Lower leg skin (tissue), 4 donors: ENCODE results near the gene TCF7L1. TPM values are rescaled to one million over a fixed set of nuclear protein-coding genes. Genes with fewer than 3 reads are reported as not detected.
A peak's percentile ranks its signal among the peaks of the same experiment; 100 is the strongest.

Experiments used
- DNase-seq, 2 donors: peaks; one replicate each; pipeline ENCODE4 v3.0.0-alpha.2; 2019; ENCODE audit warnings: low spot score in 2 of 2
- H3K4me3 ChIP-seq: fragments of 200-600 bp; sonication (generic); 2 replicates; pipeline ENCODE4 v1.5.1; 2017; ENCODE audit warnings: mild to moderate bottlenecking, low read depth; ENCODE audit not compliant: poor library complexity, severe bottlenecking
- POLR2A ChIP-seq, 2 donors: fragments of 450-650 bp; IDR thresholded peaks; one replicate each; pipeline ENCODE4 v1.6.1; 2016 to 2017; ENCODE audit warnings: antibody characterized with exemption in 2 of 2, mild to moderate bottlenecking in 1 of 2, moderate library complexity in 1 of 2
- WGBS, 2 donors: methylation state at CpG; one replicate each; pipeline ENCODE4 v1.1.5; 2018; 5-methylcytosine and 5-hydroxymethylcytosine counted together
- intact Hi-C: fragments of 100-400 bp; cut with DNase I; formaldehyde crosslinking; loops from one replicate; pipeline ENCODE4 v1.15.0; 2023; ENCODE audit warnings: low total_unique reads
- total RNA-seq, 4 donors: library from RNA; depleted of rRNA; stranded (reverse); fragments of >200 nt; gene quantifications; one replicate each; pipeline ENCODE4 v1.1.0, GENCODE V29; 2016
- TF ChIP-seq, protein P1 (sequence below), 3 donors: fragments of 450-650 bp; IDR thresholded peaks; one replicate each; pipeline ENCODE4 v1.5.1; 2016; ENCODE audit warnings: antibody characterized with exemption in 3 of 3, mild to moderate bottlenecking in 3 of 3, moderate library complexity in 2 of 3

Gene TCF7L1
- total RNA-seq, 4 donors from 2014 or later, result 0.67 to 4.8 (median 1.9) TPM

DNA sequence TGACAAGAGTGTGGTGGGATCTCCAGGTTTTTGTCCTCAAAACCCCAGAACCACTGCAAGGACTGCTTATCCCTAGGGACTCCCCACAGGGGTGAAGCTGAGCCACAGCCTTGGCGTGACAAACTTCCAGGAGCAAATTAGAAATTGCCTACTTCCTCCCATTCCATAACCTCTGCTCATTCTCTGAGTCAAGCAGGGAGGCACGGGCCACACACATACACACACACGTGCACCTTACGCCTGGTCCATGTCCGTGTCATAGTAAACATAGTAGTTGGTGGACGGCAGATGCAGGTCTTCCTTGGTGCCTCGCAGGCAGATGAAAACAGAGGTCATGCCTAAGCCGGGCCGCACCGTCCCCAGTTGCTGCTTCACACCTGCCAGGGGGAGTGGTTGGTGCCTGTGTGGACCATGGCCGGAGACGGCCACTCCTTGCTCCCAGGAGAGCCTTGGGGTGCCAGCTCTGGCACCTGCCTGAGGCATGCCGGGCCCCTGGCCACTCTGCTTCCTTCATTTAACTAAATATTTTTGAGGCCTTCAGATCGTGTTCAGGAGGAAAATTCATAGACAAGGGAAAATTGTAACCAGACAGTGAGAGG lies 211.3 kb downstream of the TCF7L1 start:
- DNase-seq, result no peak
- H3K4me3 ChIP-seq, result no peak overlapping the region
- intact Hi-C loops, result no loop called here
- 78 to 80% methylated on average over 11 to 14 of the region's 14 CpGs for WGBS, 2 donors
- no peak for TF ChIP-seq POLR2A (IDR thresholded peaks at IDR 0.05)
- TF ChIP-seq, protein P1, sequence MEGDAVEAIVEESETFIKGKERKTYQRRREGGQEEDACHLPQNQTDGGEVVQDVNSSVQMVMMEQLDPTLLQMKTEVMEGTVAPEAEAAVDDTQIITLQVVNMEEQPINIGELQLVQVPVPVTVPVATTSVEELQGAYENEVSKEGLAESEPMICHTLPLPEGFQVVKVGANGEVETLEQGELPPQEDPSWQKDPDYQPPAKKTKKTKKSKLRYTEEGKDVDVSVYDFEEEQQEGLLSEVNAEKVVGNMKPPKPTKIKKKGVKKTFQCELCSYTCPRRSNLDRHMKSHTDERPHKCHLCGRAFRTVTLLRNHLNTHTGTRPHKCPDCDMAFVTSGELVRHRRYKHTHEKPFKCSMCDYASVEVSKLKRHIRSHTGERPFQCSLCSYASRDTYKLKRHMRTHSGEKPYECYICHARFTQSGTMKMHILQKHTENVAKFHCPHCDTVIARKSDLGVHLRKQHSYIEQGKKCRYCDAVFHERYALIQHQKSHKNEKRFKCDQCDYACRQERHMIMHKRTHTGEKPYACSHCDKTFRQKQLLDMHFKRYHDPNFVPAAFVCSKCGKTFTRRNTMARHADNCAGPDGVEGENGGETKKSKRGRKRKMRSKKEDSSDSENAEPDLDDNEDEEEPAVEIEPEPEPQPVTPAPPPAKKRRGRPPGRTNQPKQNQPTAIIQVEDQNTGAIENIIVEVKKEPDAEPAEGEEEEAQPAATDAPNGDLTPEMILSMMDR (IDR thresholded peaks at IDR 0.05), result no peak

DNA sequence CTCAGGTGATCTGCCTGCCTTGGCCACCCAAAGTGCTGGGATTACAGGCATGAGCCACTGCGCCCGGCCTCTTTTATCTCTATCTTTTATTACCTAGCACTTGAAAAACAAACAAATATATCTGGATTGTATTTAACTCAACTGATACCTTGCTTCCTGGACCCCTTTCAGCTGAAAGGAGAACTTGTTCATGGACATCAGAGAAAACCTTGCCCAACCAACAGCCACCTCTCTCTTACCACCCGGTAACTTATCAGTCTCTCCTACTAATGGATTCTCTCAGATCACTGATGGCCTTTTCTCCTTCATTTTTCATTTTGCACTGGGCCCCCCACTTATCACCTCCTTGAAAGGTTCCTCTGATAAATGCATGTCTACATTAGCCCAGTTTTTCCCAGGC lies 214.4 kb downstream of the TCF7L1 start:
- DNase-seq, result no peak
- intact Hi-C loops, result no loop called here
- H3K4me3 ChIP-seq, result no peak overlapping the region
- WGBS, 2 donors, result 85 to 95% methylated on average over 3 of the region's 3 CpGs
- TF ChIP-seq, protein P1 (IDR thresholded peaks at IDR 0.05), result no peak
- no peak for TF ChIP-seq POLR2A (IDR thresholded peaks at IDR 0.05)

DNA sequence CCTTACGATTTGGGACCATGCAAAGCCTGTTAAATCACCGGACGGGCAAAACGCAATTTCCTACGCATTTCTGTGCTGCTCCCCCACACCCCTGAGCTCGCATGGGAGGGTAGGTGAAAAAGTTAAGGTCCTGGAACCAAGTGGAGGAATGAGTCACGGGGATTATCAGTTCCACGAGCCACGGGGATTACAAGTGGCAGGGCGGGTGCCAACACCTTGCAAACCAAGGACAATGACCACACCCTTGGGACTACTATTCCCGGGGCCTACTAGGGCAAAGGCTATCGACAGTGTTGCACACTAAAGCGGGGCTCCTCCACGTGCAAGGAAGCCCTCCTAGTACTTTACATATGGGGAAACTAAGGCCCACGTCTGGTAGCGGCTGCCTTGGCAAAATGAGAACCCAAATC lies 220.7 kb downstream of the TCF7L1 start:
- DNase-seq, result peak; percentile 57 to 91
- 4 to 11% methylated on average over 12 to 16 of the region's 16 CpGs for WGBS, 2 donors
- TF ChIP-seq, protein P1 (IDR thresholded peaks at IDR 0.05), result no peak
- TF ChIP-seq POLR2A (IDR thresholded peaks at IDR 0.05), result no peak
- H3K4me3 ChIP-seq, result peak overlapping the region; percentile 57
- intact Hi-C loops, result no loop called here

DNA sequence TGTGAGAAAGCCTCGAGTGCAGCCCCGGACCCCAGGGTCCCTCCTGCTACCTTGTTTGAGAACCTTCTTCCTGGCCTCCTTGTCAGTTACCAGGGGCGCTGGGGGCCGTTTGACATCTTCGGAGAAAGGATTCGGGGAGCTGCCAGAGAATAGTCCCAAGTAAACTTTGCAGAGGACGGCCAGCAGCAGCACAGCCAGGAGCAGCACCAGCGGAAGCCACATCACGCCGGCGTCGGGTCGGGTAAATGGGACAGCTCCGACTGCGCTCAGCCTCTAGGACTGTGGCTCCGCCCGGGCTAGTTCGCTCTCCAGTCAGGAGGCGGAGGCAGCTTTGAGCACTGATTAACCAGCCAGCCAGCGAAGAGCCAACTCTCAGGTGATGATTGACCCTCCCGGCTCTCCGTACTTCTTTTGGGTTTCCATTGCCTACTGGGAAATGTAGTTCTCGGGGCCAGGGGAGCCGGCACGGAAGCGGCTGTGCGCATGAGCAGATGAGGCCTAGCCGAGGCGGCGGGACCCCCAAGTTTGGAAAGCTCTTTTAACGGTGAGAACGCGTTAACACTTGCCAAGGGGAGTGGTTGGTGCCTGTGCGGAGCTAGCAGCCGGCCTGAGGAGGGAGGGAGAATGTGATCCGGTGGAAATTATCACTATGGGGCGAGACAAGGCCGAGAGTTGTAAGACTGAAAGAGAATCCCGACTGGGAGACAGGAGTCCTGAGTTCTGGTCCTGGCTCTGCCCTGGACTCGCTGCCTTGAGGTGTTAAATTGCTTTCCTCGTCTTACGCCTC lies 221.3 kb downstream of the TCF7L1 start, which contains the start of the genes ELMOD3 and RETSAT:
Gene ELMOD3, plus strand, starts transcription at position 484 of the 787 bp plus-strand sequence. CDS start 2,430 bp downstream, outside the sequence.
Gene RETSAT, minus strand, starts transcription at position 243 of the 787 bp plus-strand sequence. Its CDS starts 21 bp downstream, at position 222.
- H3K4me3 ChIP-seq, result peak within 1 kb of the TSS; percentile 58
- intact Hi-C loops, result no loop called here
- peak; percentile 99 for DNase-seq
- TF ChIP-seq, protein P1 (IDR thresholded peaks at IDR 0.05), result no peak
- peak in 1 of 2 donors; percentile 43 for TF ChIP-seq POLR2A (IDR thresholded peaks at IDR 0.05)
- 0 to 1% methylated on average over 31 to 36 of the region's 42 CpGs for WGBS, 2 donors

DNA sequence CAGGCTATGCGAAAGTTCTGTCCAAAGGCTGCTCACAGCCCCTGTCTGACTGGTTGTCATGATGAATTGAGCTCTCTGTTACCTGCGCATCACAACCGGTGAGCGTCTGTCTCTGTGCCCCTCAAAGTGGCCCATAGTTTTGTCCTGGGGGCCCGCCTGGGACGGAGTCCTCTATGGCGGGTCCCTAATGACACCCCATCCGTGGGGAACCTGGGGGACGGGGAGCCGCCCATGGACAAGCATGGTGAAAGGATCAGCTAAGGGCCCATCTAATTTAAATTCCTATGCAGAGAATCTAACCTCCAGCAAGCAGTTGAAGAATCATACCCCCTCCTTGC lies 221.8 kb downstream of the TCF7L1 start:
- H3K4me3 ChIP-seq, result peak overlapping the region; percentile 58
- TF ChIP-seq, protein P1 (IDR thresholded peaks at IDR 0.05), result no peak
- no peak for TF ChIP-seq POLR2A (IDR thresholded peaks at IDR 0.05)
- no peak for DNase-seq
- WGBS, 2 donors, result 1 to 6% methylated on average over 10 of the region's 10 CpGs
- intact Hi-C loops, result no loop called here
